ENCODE data around the gene BBOX1.

DNA sequence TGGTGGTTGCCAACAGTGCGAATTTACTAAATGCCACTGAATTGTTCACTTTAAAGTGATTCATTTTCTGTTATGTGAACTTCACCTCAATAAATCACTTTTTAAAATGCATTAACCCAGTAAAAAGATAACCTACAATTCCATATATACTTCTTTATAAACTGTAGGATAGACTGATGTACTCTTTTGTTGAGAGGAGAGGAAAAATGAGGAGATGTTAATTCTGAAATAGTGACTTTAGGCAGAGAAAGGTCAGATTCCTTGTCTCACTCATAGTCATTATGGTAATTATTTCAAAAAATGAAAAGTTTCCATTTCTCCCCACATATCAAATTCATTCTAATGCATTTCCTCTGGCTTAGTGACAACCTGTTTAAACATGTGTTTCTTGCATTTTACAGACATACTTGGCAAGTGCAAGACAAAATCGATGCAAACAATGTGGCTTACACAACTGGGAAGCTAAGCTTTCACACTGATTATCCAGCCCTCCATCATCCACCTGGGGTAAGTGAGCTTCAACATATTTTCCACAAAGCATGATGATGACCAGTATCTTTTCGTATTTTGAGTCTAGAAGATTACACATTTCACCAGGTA, 74.5 kb downstream of the BBOX1 start:
- TF ChIP-seq, protein P1, sequence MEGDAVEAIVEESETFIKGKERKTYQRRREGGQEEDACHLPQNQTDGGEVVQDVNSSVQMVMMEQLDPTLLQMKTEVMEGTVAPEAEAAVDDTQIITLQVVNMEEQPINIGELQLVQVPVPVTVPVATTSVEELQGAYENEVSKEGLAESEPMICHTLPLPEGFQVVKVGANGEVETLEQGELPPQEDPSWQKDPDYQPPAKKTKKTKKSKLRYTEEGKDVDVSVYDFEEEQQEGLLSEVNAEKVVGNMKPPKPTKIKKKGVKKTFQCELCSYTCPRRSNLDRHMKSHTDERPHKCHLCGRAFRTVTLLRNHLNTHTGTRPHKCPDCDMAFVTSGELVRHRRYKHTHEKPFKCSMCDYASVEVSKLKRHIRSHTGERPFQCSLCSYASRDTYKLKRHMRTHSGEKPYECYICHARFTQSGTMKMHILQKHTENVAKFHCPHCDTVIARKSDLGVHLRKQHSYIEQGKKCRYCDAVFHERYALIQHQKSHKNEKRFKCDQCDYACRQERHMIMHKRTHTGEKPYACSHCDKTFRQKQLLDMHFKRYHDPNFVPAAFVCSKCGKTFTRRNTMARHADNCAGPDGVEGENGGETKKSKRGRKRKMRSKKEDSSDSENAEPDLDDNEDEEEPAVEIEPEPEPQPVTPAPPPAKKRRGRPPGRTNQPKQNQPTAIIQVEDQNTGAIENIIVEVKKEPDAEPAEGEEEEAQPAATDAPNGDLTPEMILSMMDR (IDR thresholded peaks at IDR 0.05; ENCODE audit: low read depth, low read length), result no peak
- no peak for TF ChIP-seq POLR2A (IDR thresholded peaks at IDR 0.05; ENCODE audit: extremely low read depth, insufficient read length)

Data from NB4 (cell line).